Panc1 (cell line): ENCODE results near the gene PYGO2.

Experiments used
- CTCF ChIP-seq: fragments of 450-650 bp; IDR thresholded peaks from 2 replicates; pipeline ENCODE4 v1.5.1; 2017; ENCODE audit warnings: mild to moderate bottlenecking
- POLR2AphosphoS5 ChIP-seq: IDR thresholded peaks from 2 replicates; pipeline ENCODE4 v1.6.1; 2012; ENCODE audit warnings: mild to moderate bottlenecking, low read depth, low read length, moderate library complexity
- REST ChIP-seq, 2 experiments: IDR thresholded peaks; 2 replicates each; pipeline ENCODE4 v1.6.1; 2011 to 2012; ENCODE audit warnings: low read depth in 2 of 2, control low read depth in 1 of 2, low read length in 1 of 2, mild to moderate bottlenecking in 1 of 2, moderate library complexity in 1 of 2; ENCODE audit not compliant: insufficient read depth in 1 of 2
- SIN3A ChIP-seq: IDR thresholded peaks from 2 replicates; pipeline ENCODE4 v1.6.1; 2012; ENCODE audit warnings: low read depth, mild to moderate bottlenecking, low read length, moderate library complexity, borderline replicate concordance; ENCODE audit not compliant: insufficient read depth
- TCF7L2 ChIP-seq: IDR thresholded peaks from 2 replicates; pipeline ENCODE4 v1.6.1; 2011; ENCODE audit warnings: mild to moderate bottlenecking, low read depth, low read length, inconsistent platforms

- TF ChIP-seq POLR2AphosphoS5 (peak; percentile 79; the same call in 1 of the 2 replicates), CTCF (no peak), REST (IDR thresholded peaks at IDR 0.05; ENCODE audit: insufficient read depth in 1 of 2, low read depth in 2 of 2, low read length in 1 of 2) (no peak), SIN3A (peak; percentile 76), TCF7L2 (peak; percentile 100)
Observed at GRCh38 chr1:154974102-154974807, 12.7 kb upstream of the PYGO2 start, which contains the start of gene CKS1B.
